ENCODE measurements around the gene AURKAIP1. TPM values are rescaled to one million over a fixed set of nuclear protein-coding genes. Genes with fewer than 3 reads are reported as not detected.
A peak's percentile ranks its signal among the peaks of the same experiment; 100 is the strongest.

The AURKAIP1 gene
- total and polyA plus RNA-seq, 8 donors, result 36.9 to 127 (median 56.6) TPM

DNA sequence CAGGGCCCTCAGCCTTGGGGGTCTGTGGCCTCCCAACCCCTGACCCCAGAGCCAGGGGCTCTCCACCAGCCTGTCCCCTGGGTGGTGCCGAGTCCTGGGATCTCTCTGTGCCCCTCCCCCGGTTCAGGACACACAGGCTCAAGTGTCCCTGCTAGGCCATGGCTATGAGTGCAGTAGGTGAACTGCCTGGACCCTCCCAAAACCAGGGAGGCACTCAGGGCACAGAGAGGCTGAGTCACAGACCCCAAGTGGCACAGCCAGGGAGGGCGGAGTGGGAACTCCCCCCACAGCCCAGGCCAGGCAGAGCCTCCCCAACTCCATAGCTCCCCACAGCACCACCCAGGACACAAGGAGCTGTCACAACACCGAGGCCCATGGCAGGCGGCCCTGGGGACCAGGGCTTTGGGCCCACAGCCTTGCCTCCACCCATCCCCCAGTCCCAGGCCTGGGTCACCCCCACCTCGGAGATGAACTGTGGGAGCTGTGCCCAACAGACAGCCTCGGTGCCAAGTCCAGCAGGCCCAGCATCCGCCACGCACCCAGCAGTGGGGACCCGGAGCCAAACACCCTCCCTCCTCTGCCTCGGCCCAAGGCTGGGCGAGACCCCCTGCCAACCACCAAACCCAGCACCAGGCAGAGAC lies 29.0 kb downstream of the AURKAIP1 start:
- no peaks in the 10 kb centered on the region for H3K9me3 ChIP-seq
- intact Hi-C loops (cut with DNase I), result no loop called here
- DNase-seq (peak in 1 of 4 donors; percentile 76), ATAC-seq (peak; percentile 4)
- TF ChIP-seq, protein P1, sequence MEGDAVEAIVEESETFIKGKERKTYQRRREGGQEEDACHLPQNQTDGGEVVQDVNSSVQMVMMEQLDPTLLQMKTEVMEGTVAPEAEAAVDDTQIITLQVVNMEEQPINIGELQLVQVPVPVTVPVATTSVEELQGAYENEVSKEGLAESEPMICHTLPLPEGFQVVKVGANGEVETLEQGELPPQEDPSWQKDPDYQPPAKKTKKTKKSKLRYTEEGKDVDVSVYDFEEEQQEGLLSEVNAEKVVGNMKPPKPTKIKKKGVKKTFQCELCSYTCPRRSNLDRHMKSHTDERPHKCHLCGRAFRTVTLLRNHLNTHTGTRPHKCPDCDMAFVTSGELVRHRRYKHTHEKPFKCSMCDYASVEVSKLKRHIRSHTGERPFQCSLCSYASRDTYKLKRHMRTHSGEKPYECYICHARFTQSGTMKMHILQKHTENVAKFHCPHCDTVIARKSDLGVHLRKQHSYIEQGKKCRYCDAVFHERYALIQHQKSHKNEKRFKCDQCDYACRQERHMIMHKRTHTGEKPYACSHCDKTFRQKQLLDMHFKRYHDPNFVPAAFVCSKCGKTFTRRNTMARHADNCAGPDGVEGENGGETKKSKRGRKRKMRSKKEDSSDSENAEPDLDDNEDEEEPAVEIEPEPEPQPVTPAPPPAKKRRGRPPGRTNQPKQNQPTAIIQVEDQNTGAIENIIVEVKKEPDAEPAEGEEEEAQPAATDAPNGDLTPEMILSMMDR (IDR thresholded peaks at IDR 0.05), result no peak
- H3K36me3 ChIP-seq, result peaks cover 0 to 12% of the 10 kb centered on the region in 2 donors
- peak overlapping the region in 1 of 2 donors; percentile 9 for H3K4me3 ChIP-seq
- H3K27ac ChIP-seq, result peak overlapping the region; percentile 44 to 58
- H3K4me1 ChIP-seq, result peaks cover 21 to 51% of the 10 kb centered on the region in 2 donors
- H3K27me3 ChIP-seq, result no peaks in the 10 kb centered on the region

DNA sequence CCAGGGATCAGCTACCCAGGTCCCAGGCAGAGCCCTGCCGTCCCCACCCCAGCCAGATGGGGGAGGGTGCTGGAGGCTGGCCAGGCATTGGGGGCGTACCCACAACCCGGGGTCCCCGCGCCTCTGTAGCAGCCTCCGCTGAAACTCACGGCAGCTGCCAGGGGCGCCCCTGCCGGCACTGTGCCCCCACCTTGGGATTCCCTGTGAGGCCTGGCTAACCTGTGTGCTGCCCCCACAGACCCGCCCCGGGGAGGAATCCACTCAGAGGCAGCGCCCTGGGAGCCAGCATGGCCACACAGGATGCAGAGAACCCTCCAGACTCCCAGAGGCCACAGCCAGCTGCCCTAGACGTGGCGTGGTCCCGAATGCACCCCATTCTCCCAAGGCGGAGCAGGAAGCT lies 29.6 kb downstream of the AURKAIP1 start:
- peaks cover 21 to 51% of the 10 kb centered on the region in 2 donors for H3K4me1 ChIP-seq
- peak; percentile 44 for ATAC-seq
- H3K4me3 ChIP-seq, result peak overlapping the region in 1 of 2 donors; percentile 9

DNA sequence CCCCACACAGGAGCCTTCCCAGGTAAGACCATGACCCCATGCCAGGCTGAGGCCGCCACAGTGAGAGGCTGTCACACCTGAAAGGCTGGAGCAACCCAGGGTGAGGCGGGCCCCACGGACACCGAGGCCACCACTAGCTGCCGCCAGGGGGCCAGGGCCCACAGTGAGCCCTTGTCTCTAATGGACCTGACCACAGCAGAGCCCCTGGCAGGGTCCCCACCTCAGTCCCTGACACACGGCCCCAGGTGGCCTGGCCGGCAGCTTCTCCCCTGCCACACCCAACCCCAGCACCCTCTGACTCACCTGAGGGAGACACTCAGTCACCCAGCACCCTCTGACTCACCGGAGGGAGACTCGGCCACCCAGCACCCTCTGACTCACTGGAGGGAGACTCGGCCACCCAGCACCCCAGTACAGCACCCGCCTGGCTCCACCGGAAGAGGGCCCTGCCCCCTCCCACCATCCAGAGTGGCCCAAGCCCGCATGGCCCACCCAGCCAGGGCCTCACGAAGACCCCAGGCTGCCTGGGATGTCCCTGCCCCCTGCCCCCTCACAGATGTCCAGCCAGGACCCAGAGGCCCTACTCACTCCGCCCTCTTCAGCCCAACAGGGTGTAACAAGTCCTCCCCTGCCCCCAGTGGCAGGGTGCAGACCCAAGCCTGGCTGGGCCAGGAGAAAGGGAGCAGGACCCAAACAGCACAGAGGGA lies 30.2 kb downstream of the AURKAIP1 start:
- DNase-seq, result peak in 2 of 4 donors; percentile 71 to 87
- H3K27ac ChIP-seq, result peak overlapping the region; percentile 44 to 58
- peaks cover 0 to 20% of the 10 kb centered on the region in 2 donors for H3K36me3 ChIP-seq
- peaks cover 21 to 51% of the 10 kb centered on the region in 2 donors for H3K4me1 ChIP-seq
- TF ChIP-seq, protein P1 (IDR thresholded peaks at IDR 0.05), result peak in 1 of 2 donors; percentile 20
- H3K27me3 ChIP-seq, result no peaks in the 10 kb centered on the region
- intact Hi-C loops (cut with DNase I), result no loop called here
- no peaks in the 10 kb centered on the region for H3K9me3 ChIP-seq
- ATAC-seq, result peak; percentile 61
- H3K4me3 ChIP-seq, result peak overlapping the region in 1 of 2 donors; percentile 9

More for the DNA sequence above, 29.6 kb downstream of the AURKAIP1 start:
- Histone ChIP-seq H3K27ac (peak overlapping the region; percentile 44 to 58), H3K9me3 (no peaks in the 10 kb centered on the region), H3K36me3 (peaks cover 0 to 15% of the 10 kb centered on the region in 2 donors), H3K27me3 (no peaks in the 10 kb centered on the region)
- TF ChIP-seq, protein P1 (IDR thresholded peaks at IDR 0.05), result no peak
- peak in 1 of 4 donors; percentile 82 for DNase-seq
- intact Hi-C loops (cut with DNase I), result no loop called here

DNA sequence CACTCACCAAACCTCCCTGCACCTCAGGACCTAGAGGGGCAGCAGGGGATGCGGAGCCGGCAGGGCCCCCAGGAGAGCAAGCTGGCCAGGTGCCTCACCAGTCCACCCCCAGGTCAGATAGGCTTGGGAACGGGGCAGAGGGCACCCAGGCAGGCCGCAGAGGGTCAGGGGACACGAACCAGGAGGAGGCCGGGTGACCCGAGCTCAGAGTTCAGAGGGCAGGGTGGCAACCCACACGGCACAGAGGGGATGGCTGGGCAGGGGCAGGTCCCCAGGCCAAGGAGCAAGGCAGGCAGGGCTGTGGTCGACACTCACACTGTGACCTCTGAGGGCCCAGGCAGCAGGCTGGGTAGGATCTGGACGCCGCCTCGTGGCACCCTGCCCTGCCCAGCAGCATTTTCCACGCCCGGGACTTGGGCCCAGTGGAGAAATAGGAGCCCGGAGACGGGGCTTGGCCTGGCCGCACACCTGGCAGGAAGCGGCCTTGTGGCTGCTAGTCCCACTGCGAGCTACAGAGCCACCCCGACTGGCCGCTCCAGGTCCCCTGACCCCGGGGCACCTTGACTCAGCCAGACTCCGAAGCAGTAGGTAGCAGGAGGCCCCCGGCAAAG lies 31.1 kb downstream of the AURKAIP1 start:
- DNase-seq (peak in 1 of 4 donors; percentile 73), ATAC-seq (no peak)
- TF ChIP-seq, protein P1 (IDR thresholded peaks at IDR 0.05), result no peak
- H3K4me3 ChIP-seq, result no peak overlapping the region
- peaks cover 21 to 51% of the 10 kb centered on the region in 2 donors for H3K4me1 ChIP-seq
- intact Hi-C loops (cut with DNase I), result no loop called here
- H3K27ac ChIP-seq, result no peak overlapping the region
- H3K9me3 ChIP-seq, result no peaks in the 10 kb centered on the region
- H3K27me3 ChIP-seq, result no peaks in the 10 kb centered on the region
- H3K36me3 ChIP-seq, result peaks cover 0 to 29% of the 10 kb centered on the region in 2 donors

Measured in left lung (tissue), 10 donors.